Stimulated activated CD4-positive, alpha-beta T cell treated with anti-CD3 and anti-CD28 coated beads, TNF-alpha, amount 100 ng/mL, for 48 hours (primary cell): ENCODE measurements around the gene SUN5.
"Not testable (repeated sequence)": the region's sequence is repeated elsewhere in the genome, so short reads cannot be mapped to it uniquely, and the experiment has no call there.

Source experiments
- DNase-seq, 3 donors: peaks; one replicate each; pipeline ENCODE4 v3.0.0-alpha.2; 2020; ENCODE audit warnings: low read depth in 3 of 3

Gene SUN5

GRCh38 chr20:32977281-32978008, 26.8 kb downstream of the SUN5 start:
- no peak for DNase-seq

GRCh38 chr20:32976746-32977145, 27.5 kb downstream of the SUN5 start:
- DNase-seq, result no peak

GRCh38 chr20:32975698-32976674, 28.2 kb downstream of the SUN5 start:
- no peak for DNase-seq

GRCh38 chr20:32975121-32975520, 29.1 kb downstream of the SUN5 start:
- not testable (repeated sequence) for DNase-seq

GRCh38 chr20:32974204-32975064, 29.8 kb downstream of the SUN5 start:
- DNase-seq, result not testable (repeated sequence)

- no peak for DNase-seq
Observed at GRCh38 chr20:32973077-32973717, 31.0 kb downstream of the SUN5 start.

- DNase-seq, result peak in 2 of 3 donors; percentile 39 to 74
Observed at GRCh38 chr20:32972181-32973076, 31.8 kb downstream of the SUN5 start.

GRCh38 chr20:32971703-32972161, 32.5 kb downstream of the SUN5 start:
- no peak for DNase-seq

GRCh38 chr20:32970973-32971300, 33.3 kb downstream of the SUN5 start:
- no peak for DNase-seq

- DNase-seq, result no peak
Observed at GRCh38 chr20:32970115-32970972, 33.9 kb downstream of the SUN5 start.

- DNase-seq, result no peak
Observed at GRCh38 chr20:32969356-32970114, 34.7 kb downstream of the SUN5 start.

GRCh38 chr20:32968478-32969241, 35.6 kb downstream of the SUN5 start:
- peak in 1 of 3 donors; percentile 42 for DNase-seq

- peak in 1 of 3 donors; percentile 47 for DNase-seq
Observed at GRCh38 chr20:32967961-32968457, 36.2 kb downstream of the SUN5 start.

GRCh38 chr20:32966881-32967781, 37.1 kb downstream of the SUN5 start:
- DNase-seq, result no peak

GRCh38 chr20:32966382-32966781, 37.9 kb downstream of the SUN5 start:
- no peak for DNase-seq

- no peak for DNase-seq
Observed at GRCh38 chr20:32965581-32966373, 38.5 kb downstream of the SUN5 start.
